ENCODE data around the gene KCNV2. TPM values are rescaled to one million over a fixed set of nuclear protein-coding genes. Genes with fewer than 3 reads are reported as not detected.

The KCNV2 gene
- total and polyA plus RNA-seq, 2 experiments from 2014 or later = 0.60 TPM; not detected in 1

DNA sequence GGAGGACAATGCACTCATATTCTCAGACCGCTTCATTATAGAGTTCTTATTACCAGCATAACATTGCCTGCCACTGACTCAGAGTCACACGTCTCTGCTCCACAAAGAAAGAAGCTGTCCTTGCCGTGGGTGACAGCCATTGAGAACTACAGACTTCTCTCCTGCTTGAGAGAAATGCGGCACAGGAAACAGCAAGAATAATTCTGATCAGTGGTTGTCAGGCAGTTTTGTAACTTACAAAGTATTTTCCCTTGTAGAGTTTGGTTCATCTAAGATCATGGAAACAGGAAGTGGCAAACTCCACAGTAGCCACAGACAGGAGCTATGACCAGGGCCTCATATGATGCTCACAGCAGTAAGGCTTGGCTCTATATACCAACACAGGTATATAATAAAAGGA is 47.0 kb downstream of the KCNV2 start:
- Histone ChIP-seq H3K4me3 (no peak overlapping the region), H3K36me3 (ENCODE audit: insufficient read depth) (no peaks in the 10 kb centered on the region), H2AFZ (no peak overlapping the region), H4K20me1 (replicated peaks; ENCODE audit: insufficient read depth) (no peaks in the 10 kb centered on the region), H3K79me2 (replicated peaks; ENCODE audit: insufficient read depth) (no peaks in the 10 kb centered on the region), H3K27ac (ENCODE audit: low read depth) (0 out of 2 replicates have a peak overlapping the region, but pooled peaks have one; percentile 23), H3K4me2 (no peak overlapping the region), H3K9me2 (ENCODE audit: insufficient read depth) (peaks cover 8% of the 10 kb centered on the region; the same call in 1 of the 2 replicates), H3F3A (replicated peaks; ENCODE audit: low read depth) (0 out of 2 replicates have a peak, but pooled peaks cover 3% of the 10 kb centered on the region), H3K27me3 (ENCODE audit: insufficient read depth) (no peaks in the 10 kb centered on the region), H3K4me1 (ENCODE audit: insufficient read depth) (peaks cover 40% of the 10 kb centered on the region)
- no peak for TF ChIP-seq CREB1 (CRISPR knock-in tag; IDR thresholded peaks at IDR 0.05; ENCODE audit: low read depth)
- TF ChIP-seq, protein P1, sequence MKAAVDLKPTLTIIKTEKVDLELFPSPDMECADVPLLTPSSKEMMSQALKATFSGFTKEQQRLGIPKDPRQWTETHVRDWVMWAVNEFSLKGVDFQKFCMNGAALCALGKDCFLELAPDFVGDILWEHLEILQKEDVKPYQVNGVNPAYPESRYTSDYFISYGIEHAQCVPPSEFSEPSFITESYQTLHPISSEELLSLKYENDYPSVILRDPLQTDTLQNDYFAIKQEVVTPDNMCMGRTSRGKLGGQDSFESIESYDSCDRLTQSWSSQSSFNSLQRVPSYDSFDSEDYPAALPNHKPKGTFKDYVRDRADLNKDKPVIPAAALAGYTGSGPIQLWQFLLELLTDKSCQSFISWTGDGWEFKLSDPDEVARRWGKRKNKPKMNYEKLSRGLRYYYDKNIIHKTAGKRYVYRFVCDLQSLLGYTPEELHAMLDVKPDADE (IDR thresholded peaks at IDR 0.05) = no peak
- no peak for TF ChIP-seq JUNB (IDR thresholded peaks at IDR 0.05; ENCODE audit: unreplicated experiment)
- no peak for TF ChIP-seq EZH2phosphoT487 (IDR thresholded peaks at IDR 0.05; ENCODE audit: unreplicated experiment)
- TF ChIP-seq STAT1 (IDR thresholded peaks at IDR 0.05; ENCODE audit: unreplicated experiment) = no peak
- TF ChIP-seq, protein P2, sequence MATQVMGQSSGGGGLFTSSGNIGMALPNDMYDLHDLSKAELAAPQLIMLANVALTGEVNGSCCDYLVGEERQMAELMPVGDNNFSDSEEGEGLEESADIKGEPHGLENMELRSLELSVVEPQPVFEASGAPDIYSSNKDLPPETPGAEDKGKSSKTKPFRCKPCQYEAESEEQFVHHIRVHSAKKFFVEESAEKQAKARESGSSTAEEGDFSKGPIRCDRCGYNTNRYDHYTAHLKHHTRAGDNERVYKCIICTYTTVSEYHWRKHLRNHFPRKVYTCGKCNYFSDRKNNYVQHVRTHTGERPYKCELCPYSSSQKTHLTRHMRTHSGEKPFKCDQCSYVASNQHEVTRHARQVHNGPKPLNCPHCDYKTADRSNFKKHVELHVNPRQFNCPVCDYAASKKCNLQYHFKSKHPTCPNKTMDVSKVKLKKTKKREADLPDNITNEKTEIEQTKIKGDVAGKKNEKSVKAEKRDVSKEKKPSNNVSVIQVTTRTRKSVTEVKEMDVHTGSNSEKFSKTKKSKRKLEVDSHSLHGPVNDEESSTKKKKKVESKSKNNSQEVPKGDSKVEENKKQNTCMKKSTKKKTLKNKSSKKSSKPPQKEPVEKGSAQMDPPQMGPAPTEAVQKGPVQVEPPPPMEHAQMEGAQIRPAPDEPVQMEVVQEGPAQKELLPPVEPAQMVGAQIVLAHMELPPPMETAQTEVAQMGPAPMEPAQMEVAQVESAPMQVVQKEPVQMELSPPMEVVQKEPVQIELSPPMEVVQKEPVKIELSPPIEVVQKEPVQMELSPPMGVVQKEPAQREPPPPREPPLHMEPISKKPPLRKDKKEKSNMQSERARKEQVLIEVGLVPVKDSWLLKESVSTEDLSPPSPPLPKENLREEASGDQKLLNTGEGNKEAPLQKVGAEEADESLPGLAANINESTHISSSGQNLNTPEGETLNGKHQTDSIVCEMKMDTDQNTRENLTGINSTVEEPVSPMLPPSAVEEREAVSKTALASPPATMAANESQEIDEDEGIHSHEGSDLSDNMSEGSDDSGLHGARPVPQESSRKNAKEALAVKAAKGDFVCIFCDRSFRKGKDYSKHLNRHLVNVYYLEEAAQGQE (IDR thresholded peaks at IDR 0.05; ENCODE audit: unreplicated experiment) = no peak
- no peak for TF ChIP-seq ZNF114 (CRISPR knock-in tag; IDR thresholded peaks at IDR 0.05)
- no peak for TF ChIP-seq NANOG (IDR thresholded peaks at IDR 0.05; ENCODE audit: borderline replicate concordance)
- no peak for TF ChIP-seq ZNF331 (CRISPR knock-in tag; IDR thresholded peaks at IDR 0.05; ENCODE audit: low read depth)
- TF ChIP-seq EZH2 (IDR thresholded peaks at IDR 0.05; ENCODE audit: low read depth, unreplicated experiment) = no peak
- TF ChIP-seq, protein P3, sequence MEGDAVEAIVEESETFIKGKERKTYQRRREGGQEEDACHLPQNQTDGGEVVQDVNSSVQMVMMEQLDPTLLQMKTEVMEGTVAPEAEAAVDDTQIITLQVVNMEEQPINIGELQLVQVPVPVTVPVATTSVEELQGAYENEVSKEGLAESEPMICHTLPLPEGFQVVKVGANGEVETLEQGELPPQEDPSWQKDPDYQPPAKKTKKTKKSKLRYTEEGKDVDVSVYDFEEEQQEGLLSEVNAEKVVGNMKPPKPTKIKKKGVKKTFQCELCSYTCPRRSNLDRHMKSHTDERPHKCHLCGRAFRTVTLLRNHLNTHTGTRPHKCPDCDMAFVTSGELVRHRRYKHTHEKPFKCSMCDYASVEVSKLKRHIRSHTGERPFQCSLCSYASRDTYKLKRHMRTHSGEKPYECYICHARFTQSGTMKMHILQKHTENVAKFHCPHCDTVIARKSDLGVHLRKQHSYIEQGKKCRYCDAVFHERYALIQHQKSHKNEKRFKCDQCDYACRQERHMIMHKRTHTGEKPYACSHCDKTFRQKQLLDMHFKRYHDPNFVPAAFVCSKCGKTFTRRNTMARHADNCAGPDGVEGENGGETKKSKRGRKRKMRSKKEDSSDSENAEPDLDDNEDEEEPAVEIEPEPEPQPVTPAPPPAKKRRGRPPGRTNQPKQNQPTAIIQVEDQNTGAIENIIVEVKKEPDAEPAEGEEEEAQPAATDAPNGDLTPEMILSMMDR (conservative IDR thresholded peaks at IDR 0.05; ENCODE audit: low read depth in 2 of 2) = no peak
- no peak for TF ChIP-seq POLR2AphosphoS5 (IDR thresholded peaks at IDR 0.05; ENCODE audit: low read depth)
- TF ChIP-seq, protein P4, sequence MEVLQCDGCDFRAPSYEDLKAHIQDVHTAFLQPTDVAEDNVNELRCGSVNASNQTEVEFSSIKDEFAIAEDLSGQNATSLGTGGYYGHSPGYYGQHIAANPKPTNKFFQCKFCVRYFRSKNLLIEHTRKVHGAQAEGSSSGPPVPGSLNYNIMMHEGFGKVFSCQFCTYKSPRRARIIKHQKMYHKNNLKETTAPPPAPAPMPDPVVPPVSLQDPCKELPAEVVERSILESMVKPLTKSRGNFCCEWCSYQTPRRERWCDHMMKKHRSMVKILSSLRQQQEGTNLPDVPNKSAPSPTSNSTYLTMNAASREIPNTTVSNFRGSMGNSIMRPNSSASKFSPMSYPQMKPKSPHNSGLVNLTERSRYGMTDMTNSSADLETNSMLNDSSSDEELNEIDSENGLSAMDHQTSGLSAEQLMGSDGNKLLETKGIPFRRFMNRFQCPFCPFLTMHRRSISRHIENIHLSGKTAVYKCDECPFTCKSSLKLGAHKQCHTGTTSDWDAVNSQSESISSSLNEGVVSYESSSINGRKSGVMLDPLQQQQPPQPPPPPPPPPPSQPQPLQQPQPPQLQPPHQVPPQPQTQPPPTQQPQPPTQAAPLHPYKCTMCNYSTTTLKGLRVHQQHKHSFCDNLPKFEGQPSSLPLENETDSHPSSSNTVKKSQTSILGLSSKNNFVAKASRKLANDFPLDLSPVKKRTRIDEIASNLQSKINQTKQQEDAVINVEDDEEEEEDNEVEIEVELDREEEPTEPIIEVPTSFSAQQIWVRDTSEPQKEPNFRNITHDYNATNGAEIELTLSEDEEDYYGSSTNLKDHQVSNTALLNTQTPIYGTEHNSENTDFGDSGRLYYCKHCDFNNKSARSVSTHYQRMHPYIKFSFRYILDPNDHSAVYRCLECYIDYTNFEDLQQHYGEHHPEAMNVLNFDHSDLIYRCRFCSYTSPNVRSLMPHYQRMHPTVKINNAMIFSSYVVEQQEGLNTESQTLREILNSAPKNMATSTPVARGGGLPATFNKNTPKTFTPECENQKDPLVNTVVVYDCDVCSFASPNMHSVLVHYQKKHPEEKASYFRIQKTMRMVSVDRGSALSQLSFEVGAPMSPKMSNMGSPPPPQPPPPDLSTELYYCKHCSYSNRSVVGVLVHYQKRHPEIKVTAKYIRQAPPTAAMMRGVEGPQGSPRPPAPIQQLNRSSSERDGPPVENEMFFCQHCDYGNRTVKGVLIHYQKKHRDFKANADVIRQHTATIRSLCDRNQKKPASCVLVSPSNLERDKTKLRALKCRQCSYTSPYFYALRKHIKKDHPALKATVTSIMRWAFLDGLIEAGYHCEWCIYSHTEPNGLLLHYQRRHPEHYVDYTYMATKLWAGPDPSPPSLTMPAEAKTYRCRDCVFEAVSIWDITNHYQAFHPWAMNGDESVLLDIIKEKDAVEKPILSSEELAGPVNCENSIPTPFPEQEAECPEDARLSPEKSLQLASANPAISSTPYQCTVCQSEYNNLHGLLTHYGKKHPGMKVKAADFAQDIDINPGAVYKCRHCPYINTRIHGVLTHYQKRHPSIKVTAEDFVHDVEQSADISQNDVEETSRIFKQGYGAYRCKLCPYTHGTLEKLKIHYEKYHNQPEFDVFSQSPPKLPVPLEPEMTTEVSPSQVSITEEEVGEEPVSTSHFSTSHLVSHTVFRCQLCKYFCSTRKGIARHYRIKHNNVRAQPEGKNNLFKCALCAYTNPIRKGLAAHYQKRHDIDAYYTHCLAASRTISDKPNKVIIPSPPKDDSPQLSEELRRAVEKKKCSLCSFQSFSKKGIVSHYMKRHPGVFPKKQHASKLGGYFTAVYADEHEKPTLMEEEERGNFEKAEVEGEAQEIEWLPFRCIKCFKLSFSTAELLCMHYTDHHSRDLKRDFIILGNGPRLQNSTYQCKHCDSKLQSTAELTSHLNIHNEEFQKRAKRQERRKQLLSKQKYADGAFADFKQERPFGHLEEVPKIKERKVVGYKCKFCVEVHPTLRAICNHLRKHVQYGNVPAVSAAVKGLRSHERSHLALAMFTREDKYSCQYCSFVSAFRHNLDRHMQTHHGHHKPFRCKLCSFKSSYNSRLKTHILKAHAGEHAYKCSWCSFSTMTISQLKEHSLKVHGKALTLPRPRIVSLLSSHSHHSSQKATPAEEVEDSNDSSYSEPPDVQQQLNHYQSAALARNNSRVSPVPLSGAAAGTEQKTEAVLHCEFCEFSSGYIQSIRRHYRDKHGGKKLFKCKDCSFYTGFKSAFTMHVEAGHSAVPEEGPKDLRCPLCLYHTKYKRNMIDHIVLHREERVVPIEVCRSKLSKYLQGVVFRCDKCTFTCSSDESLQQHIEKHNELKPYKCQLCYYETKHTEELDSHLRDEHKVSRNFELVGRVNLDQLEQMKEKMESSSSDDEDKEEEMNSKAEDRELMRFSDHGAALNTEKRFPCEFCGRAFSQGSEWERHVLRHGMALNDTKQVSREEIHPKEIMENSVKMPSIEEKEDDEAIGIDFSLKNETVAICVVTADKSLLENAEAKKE (CRISPR knock-in tag; IDR thresholded peaks at IDR 0.05) = no peak
- Mint-ChIP-seq H3K36me3 (ENCODE audit: low read depth) (peaks cover 28% of the 10 kb centered on the region), H3K4me1 (peaks cover 42% of the 10 kb centered on the region), H3K27ac (no peak overlapping the region), H3K4me3 (no peak overlapping the region), H3K9me3 (no peaks in the 10 kb centered on the region; the same call in 2 of the 3 replicates), H3K27me3 (ENCODE audit: insufficient read depth, low read depth, poor library complexity) (peaks cover 9% of the 10 kb centered on the region)
- ATAC-seq = no peak
- no peak for DNase-seq (ENCODE audit: low spot score)

Measured in GM23338 (cell line).